WTC11 (cell line): Measurements from ENCODE around the gene DNAJA4.

Experiments
- FOXP1 ChIP-seq: sonication (generic); formaldehyde crosslinking; IDR thresholded peaks from 2 replicates; pipeline ENCODE4 v1.8.0; 2022; ENCODE audit warnings: missing genetic modification reagents, mild to moderate bottlenecking, moderate library complexity, borderline replicate concordance
- NR3C1 ChIP-seq: sonication (generic); formaldehyde crosslinking; conservative IDR thresholded peaks from 2 replicates; pipeline ENCODE4 v1.8.1; 2023; ENCODE audit warnings: low read depth, mild to moderate bottlenecking, missing genetic modification reagents
- SP1 ChIP-seq: sonication (generic); formaldehyde crosslinking; conservative IDR thresholded peaks from 2 replicates; pipeline ENCODE4 v1.8.1; 2022; ENCODE audit warnings: missing genetic modification reagents
- ZNF232 ChIP-seq: sonication (generic); formaldehyde crosslinking; IDR thresholded peaks from 2 replicates; pipeline ENCODE4 v1.8.0; 2022; ENCODE audit warnings: mild to moderate bottlenecking, missing genetic modification reagents
- TF ChIP-seq, protein P1 (sequence below): fragments of 200-600 bp; IDR thresholded peaks from 2 replicates; pipeline ENCODE4 v1.8.0; 2022; ENCODE audit warnings: antibody characterized with exemption
- TF ChIP-seq, protein P2 (sequence below): sonication (generic); formaldehyde crosslinking; IDR thresholded peaks from 2 replicates; pipeline ENCODE4 v1.8.0; 2022; ENCODE audit warnings: mild to moderate bottlenecking, missing genetic modification reagents

GRCh38 chr15:78233496-78233895 lies 30.9 kb upstream of the DNAJA4 start:
- TF ChIP-seq, protein P1, sequence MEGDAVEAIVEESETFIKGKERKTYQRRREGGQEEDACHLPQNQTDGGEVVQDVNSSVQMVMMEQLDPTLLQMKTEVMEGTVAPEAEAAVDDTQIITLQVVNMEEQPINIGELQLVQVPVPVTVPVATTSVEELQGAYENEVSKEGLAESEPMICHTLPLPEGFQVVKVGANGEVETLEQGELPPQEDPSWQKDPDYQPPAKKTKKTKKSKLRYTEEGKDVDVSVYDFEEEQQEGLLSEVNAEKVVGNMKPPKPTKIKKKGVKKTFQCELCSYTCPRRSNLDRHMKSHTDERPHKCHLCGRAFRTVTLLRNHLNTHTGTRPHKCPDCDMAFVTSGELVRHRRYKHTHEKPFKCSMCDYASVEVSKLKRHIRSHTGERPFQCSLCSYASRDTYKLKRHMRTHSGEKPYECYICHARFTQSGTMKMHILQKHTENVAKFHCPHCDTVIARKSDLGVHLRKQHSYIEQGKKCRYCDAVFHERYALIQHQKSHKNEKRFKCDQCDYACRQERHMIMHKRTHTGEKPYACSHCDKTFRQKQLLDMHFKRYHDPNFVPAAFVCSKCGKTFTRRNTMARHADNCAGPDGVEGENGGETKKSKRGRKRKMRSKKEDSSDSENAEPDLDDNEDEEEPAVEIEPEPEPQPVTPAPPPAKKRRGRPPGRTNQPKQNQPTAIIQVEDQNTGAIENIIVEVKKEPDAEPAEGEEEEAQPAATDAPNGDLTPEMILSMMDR, result no peak
- TF ChIP-seq FOXP1 (CRISPR knock-in tag), result no peak
- TF ChIP-seq, protein P2, sequence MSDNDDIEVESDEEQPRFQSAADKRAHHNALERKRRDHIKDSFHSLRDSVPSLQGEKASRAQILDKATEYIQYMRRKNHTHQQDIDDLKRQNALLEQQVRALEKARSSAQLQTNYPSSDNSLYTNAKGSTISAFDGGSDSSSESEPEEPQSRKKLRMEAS (CRISPR knock-in tag), result no peak
- no peak for TF ChIP-seq ZNF232 (CRISPR knock-in tag)
- TF ChIP-seq SP1, result no peak
- no peak for TF ChIP-seq NR3C1 (CRISPR knock-in tag)
